Prostate gland (tissue), 2 donors: ENCODE data around the gene PAN2.

Experiments
- CTCF ChIP-seq, 4 experiments: fragments of 200-600 bp in 2 of 4; fragments of 450-650 bp in 2 of 4; sonication (generic) in 2 of 4; IDR thresholded peaks; 1 replicate in 3 of 4; 2 replicates in 1 of 4; pipeline ENCODE4 v1.5.1; 2016 to 2019; ENCODE audit warnings: antibody characterized with exemption in 4 of 4, mild to moderate bottlenecking in 2 of 4, moderate library complexity in 2 of 4
- POLR2A ChIP-seq: fragments of 450-650 bp; IDR thresholded peaks from one replicate; pipeline ENCODE4 v1.6.1; 2016; ENCODE audit warnings: antibody characterized with exemption, mild to moderate bottlenecking

GRCh38 chr12:56307221-56307965 is 26.4 kb downstream of the PAN2 start:
- TF ChIP-seq CTCF (IDR thresholded peaks at IDR 0.05) (no peak), POLR2A (no peak)
